ENCODE measurements around the gene STAU1. TPM values are rescaled to one million over a fixed set of nuclear protein-coding genes. Genes with fewer than 3 reads are reported as not detected.
"Not testable (repeated sequence)": the region's sequence is repeated elsewhere in the genome, so short reads cannot be mapped to it uniquely, and the experiment has no call there.

Gene STAU1
- total RNA-seq, 1 donor from 2014 or later: 38.0 TPM

DNA sequence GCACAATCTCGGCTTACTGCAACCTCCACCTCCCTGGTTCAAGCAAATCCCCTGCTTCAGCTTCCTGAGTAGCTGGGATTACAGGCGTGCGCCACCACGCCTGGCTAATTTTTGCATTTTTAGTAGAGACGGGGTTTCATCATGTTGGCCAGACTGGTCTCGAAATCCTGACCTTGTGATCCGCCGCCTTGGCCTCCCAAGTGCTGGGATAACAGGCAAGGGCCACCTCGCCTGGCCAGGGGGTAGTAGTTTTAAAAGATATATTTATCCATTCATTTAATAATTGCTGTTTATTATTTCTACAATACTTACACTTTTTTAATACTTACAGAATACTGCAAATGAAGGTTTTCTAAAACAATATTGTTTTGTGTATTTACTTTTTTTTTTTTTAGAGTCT lies 15.6 kb upstream of the STAU1 start:
- no peak for DNase-seq (ENCODE audit: low read depth in 2 of 2)

DNA sequence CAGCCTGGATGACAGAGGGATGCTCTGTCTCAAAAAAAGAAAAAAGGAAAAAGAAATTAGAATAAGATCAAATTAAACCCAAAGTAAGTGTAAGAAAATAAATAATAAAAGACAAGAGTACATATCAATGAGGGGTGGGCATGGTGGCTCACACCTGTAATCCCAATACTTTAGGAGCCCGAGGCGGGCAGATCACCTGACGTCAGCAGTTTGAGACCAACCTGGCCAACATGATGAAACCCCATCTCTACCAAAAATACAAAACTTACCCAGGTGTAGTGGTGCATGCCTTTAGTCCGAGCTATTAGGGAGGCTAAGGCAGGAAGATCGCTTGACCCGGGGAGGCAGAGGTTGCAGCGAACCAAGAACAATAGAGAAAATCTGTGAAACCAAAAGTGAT lies 14.9 kb upstream of the STAU1 start:
- DNase-seq (ENCODE audit: low read depth in 2 of 2): no peak

GRCh38 chr20:49199729-49200293 lies 11.7 kb upstream of the STAU1 start:
- no peak for DNase-seq (ENCODE audit: low read depth in 2 of 2)

DNA sequence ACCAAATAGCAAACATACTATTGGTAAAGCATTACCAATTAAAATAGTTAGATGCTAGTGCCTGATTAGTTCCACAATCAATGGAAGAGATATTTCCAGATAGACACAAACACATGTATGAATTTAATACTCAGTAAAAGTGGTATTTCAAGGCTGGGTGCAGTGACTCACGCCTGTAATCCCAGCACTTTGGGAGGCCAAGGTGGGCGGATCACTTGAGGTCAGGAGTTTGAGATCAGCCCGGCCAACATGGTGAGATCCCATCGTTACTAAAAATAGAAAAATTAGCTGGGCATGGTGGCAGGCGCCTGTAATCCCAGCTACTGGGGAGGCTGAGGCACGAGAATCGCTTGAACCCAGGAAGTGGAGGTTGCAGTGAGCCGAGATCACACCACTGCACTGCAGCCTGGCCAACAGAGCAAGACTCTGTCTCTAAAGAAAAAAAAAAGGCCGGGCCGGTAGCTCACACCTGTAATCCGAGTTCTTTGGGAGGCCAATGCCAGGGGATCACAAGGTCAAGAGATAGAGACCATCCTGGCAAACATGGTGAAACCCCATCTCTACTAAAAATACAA lies 4.9 kb upstream of the STAU1 start:
- DNase-seq (ENCODE audit: low read depth in 2 of 2): not testable (repeated sequence)

GRCh38 chr20:49187330-49187850 lies 744 bp downstream of the STAU1 start:
- DNase-seq (ENCODE audit: low read depth in 2 of 2): peak in 1 of 2 donors; percentile 19

DNA sequence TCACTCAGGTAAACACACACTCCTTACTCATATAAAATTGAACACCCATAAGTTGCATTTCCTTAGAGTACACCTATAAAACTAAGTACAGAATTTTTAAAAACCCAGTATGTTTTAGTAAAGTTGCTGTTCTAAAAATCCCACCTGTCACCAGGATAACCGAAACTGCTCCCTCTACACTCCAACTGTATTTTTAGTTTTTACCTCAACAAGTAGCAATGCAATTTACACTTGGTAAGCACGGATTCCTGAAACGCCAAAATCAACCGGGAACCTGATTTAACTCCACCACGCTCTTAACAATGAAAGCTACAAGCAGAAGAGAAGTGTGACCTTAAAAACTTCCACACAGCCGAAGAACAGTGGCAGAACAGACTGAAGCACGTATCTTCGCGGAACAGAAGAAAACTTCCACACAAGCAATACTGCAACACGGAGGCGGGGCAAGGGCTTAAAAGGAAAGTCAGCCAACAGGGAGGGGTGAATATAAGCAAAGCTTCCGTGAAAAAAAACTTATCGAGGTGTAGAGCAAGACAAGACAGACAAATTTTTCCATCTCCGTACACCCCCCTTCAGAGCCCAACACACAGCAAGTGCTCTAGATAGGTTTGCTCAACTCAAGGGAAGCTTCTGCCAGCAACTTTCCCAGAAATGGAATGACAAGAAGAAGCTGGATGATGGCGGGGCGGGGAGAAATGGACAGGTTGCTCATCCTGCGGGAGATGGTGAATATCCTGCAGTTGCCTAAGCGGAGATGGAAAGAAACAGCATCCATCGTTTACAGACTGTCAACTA lies 1.4 kb downstream of the STAU1 start:
- DNase-seq (ENCODE audit: low read depth in 2 of 2): peak in 1 of 2 donors; percentile 64

GRCh38 chr20:49185071-49185761 lies 2.9 kb downstream of the STAU1 start:
- DNase-seq (ENCODE audit: low read depth in 2 of 2): no peak

DNA sequence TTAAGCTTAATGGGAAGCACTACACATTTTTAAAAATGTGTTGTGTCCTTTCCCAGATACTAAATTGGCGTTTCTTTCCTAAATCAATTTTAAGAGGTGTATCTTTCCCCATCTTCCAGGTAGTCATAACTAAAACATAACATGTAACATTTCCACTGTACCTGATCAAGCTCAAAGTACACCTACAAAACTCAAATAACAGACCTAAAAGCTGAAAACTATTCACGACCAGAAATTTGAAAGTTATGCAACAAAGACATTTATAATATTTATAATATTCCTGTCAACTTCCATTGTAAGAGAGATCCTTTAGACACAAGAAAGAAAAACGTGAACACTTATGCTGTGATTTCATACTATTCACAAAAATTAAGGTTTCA lies 3.5 kb downstream of the STAU1 start:
- DNase-seq (ENCODE audit: low read depth in 2 of 2): no peak

DNA sequence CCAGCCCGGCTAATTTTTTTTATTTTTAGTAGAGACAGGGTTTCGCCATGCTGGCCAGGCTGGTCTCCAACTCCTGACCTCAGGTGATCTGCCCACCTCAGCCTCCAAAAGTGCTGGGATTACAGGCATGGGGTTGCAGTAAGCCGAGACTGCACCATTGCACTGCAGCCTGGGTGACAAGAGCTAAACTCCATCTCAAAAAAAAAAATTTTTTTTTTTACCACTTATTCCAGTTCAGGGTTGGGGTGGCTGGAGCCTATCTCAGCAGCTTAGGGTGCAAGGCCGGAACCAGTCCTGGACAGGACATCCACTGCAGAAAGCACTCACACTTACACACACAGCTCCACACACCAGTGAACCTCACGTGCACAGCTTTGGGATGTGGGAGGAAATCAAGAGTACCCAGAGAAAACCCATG lies 4.0 kb downstream of the STAU1 start:
- not testable (repeated sequence) for DNase-seq (ENCODE audit: low read depth in 2 of 2)

- no peak for DNase-seq (ENCODE audit: low read depth in 2 of 2)
These were observed 4.7 kb downstream of the STAU1 start for GRCh38 chr20:49183444-49183843.

DNA sequence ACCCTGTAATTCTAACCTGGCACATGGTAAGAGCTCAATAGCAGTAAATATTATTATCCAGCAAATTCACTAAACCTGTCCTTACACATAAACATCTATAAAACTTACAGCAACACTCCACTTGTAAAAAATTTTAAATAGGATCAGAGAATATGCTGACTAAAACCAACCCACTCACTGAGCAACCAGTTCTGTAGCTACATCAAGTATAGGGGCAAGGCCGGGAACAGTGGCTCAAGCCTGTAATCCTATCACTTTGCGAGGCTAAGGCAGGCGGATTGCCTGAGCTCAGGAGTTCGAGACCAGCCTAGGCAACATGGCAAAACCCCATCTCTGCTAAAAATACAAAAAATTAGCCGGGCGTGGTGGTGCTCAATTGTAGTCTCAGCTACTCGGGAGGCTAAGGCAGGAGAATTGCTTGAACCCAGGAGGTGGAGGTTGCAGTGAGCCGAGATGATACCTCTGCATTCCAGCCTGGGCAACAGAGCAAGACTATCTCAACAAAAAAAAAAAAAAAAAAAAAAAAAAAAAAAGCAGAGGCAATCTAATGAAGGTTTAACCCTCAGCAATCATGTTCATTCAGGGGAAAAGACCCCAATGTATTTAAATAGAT lies 6.8 kb downstream of the STAU1 start:
- no peak for DNase-seq (ENCODE audit: low read depth in 2 of 2)

- DNase-seq (ENCODE audit: low read depth in 2 of 2): peak in 1 of 2 donors; percentile 21
These were observed 8.5 kb downstream of the STAU1 start for GRCh38 chr20:49179368-49180277.

- DNase-seq (ENCODE audit: low read depth in 2 of 2): no peak
These were observed 14.0 kb downstream of the STAU1 start for GRCh38 chr20:49174183-49174582.

GRCh38 chr20:49172413-49172812 lies 15.7 kb downstream of the STAU1 start:
- DNase-seq (ENCODE audit: low read depth in 2 of 2): no peak

DNA sequence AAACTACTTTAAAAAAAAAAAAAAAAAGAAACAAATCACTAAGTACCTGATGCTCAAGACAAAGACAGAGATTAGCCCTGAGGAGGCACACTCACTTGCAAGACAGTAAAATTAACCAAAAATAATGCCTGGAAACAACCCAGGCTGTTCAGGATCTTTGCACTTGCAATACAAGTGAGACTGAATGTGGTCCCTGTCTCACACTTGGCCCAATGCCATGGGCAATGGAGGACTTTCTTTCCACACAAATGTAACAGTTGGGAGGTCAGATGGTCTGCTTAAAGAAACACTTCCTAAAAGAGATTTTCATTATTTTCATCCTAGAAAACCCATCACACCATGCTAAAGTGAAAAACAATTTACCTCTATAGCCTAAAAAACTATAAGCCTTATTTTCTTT lies 16.2 kb downstream of the STAU1 start:
- peak in 1 of 2 donors; percentile 11 for DNase-seq (ENCODE audit: low read depth in 2 of 2)

- no peak for DNase-seq (ENCODE audit: low read depth in 2 of 2)
These were observed 17.4 kb downstream of the STAU1 start for GRCh38 chr20:49170714-49171113.

DNA sequence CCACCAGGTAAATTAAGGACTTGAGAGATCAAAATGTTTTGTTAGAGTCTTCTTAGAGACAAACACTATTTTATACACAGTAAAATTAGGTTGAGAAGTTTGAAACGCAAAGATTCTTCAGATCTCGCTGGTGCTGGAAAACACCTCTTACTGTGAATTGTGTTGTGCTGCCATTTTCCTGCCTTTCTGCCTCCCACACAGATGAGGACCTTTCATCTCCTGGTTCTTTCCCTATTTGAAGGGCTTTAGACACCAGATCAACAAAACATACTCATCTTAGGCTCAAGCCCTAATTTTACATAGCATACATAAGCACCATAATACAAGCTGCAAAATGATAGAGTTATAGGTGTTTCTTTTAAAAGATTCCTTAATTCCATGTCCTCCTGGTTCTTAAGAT lies 18.6 kb downstream of the STAU1 start:
- DNase-seq (ENCODE audit: low read depth in 2 of 2): no peak

DNA sequence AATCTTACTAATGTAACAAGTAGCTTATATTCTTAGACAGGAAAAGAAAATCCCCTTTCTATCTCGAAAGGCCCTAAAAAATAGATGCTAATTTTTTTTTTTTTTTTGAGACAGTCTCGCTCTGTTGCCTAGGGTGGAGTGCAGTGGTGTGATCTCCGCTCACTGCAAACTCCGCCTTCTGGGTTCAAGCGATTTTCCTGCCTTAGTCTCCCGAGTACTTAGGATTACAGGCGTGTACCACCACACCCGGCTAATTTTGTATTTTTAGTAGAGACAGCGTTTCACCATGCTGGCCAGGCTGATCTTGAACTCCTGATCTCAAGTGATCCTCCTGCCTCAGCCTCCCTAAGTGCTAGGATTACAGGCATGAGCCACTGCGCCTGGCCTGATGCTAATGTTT lies 19.3 kb downstream of the STAU1 start:
- not testable (repeated sequence) for DNase-seq (ENCODE audit: low read depth in 2 of 2)

DNA sequence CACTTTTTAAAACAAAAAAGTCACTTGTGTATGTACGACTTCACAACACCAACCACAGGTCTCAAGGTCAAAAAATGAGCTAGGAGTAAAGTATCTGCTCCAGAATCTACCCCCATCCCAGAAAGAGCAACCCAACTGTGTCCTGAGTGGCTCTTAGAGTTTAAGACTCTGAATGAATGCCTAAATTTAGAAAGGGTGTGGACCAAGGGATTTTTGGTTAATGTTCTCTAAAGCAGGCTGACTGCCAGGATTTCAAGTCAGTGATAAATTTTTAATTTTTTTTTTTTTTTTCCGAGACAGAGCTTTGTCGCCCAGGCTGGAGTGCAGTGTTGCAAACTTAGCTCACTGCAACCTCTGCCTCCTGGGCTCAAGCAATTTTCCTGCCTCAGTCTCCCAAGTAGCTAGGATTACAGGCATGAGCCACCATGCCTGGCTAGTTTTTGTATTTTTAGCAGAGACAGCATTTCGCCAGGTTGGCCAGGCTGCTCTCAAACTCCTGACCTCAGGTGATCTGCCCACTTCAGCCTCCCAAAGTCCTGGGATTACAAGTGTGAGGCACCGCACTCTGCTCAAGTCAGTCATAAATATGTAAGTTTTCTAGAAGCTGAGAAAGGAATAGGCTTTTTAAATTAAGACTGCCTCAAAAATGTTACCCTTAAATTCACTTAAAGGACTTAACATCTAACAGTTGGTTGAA lies 20.2 kb downstream of the STAU1 start:
- DNase-seq (ENCODE audit: low read depth in 2 of 2): no peak

Measured in dermis microvascular lymphatic vessel endothelial cell (primary cell).